GM18873 (cell line): ENCODE data around the gene GPR119.
"Not testable (repeated sequence)": the region's sequence is repeated elsewhere in the genome, so short reads cannot be mapped to it uniquely, and the experiment has no call there.

Experiments used
- ATAC-seq: cut with Tn5 transposase; IDR thresholded peaks from one replicate; pipeline ENCODE4 v1.9.1; 2021; ENCODE audit warnings: mild to moderate bottlenecking, moderate library complexity, moderate number of reproducible peaks; ENCODE audit not compliant: unreplicated experiment, low FRiP score

Gene GPR119

GRCh38 chrX:130385520-130385919 lies at the start of gene GPR119:
Gene GPR119, minus strand, starts transcription at chrX:130385674. Its CDS starts 227 bp downstream, at chrX:130385447.
- no peak for ATAC-seq

DNA sequence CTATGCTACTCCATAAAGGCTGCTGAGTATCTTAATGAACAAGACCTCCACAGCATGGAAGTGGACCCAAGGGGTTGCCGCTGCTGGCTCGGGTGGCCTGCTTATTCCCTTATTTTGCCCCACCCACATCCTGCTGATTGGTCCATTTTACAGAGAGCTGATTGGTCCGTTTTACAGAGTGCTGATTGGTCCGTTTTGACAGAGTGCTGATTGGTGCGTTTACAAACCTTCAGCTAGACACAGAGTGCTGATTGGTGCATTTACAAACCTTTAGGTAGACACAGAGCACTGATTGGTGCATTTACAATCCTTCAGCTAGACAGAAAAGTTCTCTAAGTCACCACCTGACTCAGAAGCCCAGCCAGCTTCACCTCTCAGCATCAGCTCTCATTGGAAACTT lies 43.8 kb upstream of the GPR119 start:
- not testable (repeated sequence) for ATAC-seq

- no peak for ATAC-seq
These were observed 41.1 kb upstream of the GPR119 start for GRCh38 chrX:130426531-130426930.

DNA sequence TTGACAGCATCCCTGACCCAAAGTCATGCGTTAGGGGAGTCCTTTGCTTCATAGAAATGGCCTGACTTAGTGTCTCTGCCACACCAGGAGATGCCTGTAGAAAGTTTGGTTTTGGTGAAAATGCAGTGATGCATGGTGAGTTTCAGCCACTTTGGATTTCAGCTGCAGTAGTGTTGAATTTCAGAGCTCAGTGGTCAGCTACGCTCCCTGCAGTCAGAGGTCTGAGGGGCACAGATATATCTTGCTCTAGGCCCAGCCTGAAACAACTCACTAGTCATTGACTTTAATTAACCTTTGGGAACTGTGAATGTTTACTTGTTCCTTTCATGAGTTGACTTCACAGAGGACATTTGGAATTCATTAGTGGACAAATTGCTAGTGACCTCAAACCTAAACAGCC lies 33.8 kb upstream of the GPR119 start:
- ATAC-seq = no peak

DNA sequence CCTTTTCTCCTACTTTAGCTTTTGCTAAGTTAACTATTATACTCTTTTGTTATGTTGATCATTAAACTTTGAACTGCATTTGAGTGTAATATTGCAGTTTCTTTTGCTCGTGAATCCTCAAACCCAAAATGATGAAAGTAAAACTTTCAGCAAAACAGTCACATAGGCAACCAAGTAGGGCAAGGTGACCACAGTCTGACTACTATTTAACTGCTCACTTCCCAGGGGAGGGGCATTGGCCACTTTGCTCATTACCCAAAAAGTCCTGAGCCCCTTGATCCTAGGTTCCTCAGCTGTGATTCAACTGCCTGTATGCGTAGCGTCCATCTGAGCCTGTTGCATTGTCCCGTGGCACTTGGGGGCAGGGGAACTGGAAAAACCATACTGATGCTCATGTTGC lies 33.3 kb upstream of the GPR119 start:
- ATAC-seq = no peak

GRCh38 chrX:130418066-130418465 lies 32.6 kb upstream of the GPR119 start:
- ATAC-seq = no peak

- no peak for ATAC-seq
These were observed 31.3 kb upstream of the GPR119 start for GRCh38 chrX:130416785-130417184.

GRCh38 chrX:130415201-130415600 lies 29.7 kb upstream of the GPR119 start:
- no peak for ATAC-seq

DNA sequence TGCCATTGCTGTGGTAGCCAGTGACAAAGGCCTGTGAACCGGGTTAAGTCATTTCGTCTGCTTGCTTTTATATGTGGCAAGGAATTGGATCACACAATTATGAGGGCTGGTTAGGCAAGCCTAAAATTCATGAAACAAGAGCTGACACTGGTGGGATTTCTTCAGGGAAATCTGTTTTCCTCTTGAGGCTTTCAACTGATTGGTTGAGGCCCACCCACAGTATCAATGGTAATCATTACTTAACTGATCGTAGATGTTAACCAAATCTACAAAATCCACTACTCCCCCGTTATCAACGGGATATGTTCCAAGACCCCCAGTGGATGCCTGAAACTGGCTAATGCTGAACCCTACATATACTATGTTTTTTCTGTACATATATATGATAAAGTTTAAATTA lies 29.3 kb upstream of the GPR119 start:
- no peak for ATAC-seq

DNA sequence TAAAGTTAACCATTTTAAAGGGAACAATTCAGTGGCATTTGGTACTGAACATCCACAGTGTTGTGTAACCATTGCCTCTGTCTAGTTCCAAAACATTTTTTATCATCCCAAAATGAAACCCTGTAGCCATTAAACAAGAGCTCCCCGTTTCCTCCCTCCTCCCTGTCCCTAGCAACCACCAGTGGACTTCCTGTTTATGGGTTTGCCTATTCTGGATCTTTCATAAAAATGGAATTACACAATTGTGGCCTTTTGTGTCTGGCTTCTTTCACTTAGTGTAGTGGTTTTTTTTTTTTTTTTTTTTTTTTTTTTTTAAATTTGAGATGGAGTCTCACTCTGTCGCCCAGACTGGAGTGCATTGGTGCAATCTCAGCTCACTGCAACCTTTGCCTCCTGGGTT lies 27.9 kb upstream of the GPR119 start:
- ATAC-seq = no peak

DNA sequence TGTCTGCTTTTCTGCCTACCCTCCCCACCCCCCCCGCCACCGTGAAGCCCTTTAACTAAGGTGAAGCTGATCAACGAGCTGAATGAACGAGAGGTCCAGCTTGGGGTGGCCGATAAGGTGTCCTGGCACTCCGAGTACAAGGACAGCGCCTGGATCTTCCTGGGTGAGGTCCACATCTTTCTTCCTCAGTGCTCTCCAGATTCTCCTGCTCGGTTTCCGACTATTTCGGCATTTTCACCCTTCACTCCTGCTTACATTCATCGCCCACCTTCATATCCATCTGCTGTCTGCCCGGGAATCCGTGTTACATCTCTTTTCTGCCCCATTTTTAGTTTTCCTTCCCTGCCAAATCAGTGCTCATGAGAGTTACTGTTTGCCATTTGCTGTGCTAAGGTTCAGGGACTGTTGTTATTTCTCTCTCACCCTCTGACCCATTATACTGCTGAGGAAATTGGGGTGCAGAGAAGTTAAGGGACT lies 16.8 kb upstream of the GPR119 start:
- no peak for ATAC-seq

- peak; percentile 88 for ATAC-seq
These were observed 16.1 kb upstream of the GPR119 start, which contains the start of gene RBMX2 for GRCh38 chrX:130401415-130402207. Gene RBMX2, plus strand, starts transcription at chrX:130401987. Its CDS starts 46 bp downstream, at chrX:130402033.

DNA sequence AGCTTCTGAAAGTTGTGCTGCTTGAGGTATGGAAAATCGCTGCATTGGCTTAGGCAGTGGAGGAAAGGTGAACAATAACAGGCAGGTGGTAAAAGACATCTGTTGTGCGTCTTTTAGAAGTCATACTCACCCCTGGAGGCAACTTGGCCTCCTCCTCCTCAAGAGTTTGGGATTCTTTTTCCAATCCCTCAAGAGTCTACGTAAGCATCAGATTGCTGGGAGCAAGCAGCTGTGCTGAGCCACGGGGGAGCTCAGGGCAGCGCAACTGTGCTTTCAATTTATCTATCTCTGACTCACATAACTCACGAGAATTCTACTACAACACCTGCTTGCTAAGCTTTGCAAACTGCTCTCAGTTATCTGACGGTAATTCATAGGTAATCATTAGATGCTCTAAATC lies 9.9 kb upstream of the GPR119 start:
- ATAC-seq = no peak

DNA sequence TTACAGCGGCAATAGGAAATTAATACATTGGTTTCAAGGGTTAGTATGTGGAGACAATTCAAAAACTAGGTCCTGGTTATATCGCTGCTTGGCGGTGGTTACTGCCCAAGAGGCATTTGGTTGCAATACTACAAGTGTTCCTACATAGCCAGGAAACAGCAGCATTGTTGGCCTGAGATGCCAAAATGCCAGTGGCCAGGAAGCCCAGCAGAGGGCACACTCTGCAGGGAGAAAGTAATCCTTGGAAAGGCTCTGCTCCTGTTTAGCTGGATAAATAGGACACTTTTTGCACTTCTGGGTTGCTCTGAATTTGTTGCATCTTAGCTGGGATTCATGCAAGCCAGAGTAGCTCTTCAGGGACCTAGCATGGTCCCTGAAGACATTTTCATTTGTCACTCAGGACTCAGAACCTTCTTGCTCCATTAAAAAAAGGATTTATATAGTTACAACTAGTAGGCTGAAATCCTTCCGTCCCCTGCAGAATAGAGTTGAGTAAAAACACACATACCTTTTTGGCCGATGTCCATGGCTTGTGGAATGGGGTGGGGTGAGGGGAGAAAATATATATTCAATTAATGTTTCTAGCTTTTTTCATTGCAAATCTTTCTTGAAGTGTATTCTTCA lies 8.1 kb upstream of the GPR119 start:
- ATAC-seq = no peak

- no peak for ATAC-seq
These were observed 934 bp upstream of the GPR119 start for GRCh38 chrX:130386408-130386808.

GRCh38 chrX:130378024-130378669 lies 7.3 kb downstream of the GPR119 start:
- no peak for ATAC-seq

DNA sequence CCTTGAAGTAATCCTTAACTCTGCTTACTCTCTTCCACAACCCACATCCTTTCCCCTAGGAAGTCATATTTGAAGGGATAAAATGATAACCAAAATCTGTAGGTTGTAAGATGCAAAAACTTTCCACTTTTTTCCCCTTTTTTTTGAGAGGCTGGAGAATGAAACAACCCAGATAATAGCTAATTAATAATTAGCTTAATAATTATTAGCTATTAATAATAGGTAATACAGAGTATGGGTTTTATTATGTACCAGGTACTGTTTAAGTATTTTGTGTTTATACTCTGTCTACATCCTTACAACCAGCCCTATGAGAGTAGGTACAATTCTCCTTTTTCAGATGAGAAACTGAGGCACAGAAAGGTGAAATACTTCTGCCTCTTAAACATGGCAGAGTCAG lies 9.4 kb downstream of the GPR119 start:
- ATAC-seq = no peak

DNA sequence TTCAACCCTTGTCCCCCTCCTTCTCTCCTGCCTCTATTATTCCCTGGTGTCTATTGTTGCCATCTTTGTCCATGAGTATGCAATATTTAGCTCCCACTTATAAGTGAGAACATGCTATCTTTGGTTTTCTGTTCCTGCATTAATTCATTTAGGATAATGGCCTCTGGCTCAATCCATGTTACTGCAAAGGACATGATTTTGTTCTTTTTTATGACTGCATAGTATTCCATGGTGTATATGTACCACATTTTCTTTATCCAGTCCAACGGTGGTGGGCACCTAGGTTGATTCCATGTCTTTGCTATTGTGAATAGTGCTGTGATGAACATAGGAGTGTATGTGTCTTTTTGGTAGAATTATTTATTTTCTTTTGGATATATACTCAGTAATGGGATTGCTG lies 33.4 kb downstream of the GPR119 start:
- not testable (repeated sequence) for ATAC-seq

GRCh38 chrX:130351567-130351966 lies 33.9 kb downstream of the GPR119 start:
- no peak for ATAC-seq

GRCh38 chrX:130347321-130347720 lies 38.2 kb downstream of the GPR119 start:
- no peak for ATAC-seq

GRCh38 chrX:130343411-130343810 lies 42.1 kb downstream of the GPR119 start:
- no peak for ATAC-seq
